A172 (cell line): ENCODE results near the gene TREX2. TPM values are rescaled to one million over a fixed set of nuclear protein-coding genes. Genes with fewer than 3 reads are reported as not detected.

ENCODE experiments used
- DNase-seq: peaks from one replicate; pipeline ENCODE4 v3.0.0-alpha.2; 2015; ENCODE audit warnings: low spot score
- total RNA-seq: library from RNA; depleted of rRNA; stranded (reverse); fragments of >200 nt; shearing (Covaris generic); gene quantifications from 2 replicates; pipeline ENCODE4 v1.2.3, GENCODE V29; 2014; rRNA removed

TREX2 gene, protein sequence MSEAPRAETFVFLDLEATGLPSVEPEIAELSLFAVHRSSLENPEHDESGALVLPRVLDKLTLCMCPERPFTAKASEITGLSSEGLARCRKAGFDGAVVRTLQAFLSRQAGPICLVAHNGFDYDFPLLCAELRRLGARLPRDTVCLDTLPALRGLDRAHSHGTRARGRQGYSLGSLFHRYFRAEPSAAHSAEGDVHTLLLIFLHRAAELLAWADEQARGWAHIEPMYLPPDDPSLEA
- 0.62 and 9.5 TPM in 2 replicates for total RNA-seq

DNA sequence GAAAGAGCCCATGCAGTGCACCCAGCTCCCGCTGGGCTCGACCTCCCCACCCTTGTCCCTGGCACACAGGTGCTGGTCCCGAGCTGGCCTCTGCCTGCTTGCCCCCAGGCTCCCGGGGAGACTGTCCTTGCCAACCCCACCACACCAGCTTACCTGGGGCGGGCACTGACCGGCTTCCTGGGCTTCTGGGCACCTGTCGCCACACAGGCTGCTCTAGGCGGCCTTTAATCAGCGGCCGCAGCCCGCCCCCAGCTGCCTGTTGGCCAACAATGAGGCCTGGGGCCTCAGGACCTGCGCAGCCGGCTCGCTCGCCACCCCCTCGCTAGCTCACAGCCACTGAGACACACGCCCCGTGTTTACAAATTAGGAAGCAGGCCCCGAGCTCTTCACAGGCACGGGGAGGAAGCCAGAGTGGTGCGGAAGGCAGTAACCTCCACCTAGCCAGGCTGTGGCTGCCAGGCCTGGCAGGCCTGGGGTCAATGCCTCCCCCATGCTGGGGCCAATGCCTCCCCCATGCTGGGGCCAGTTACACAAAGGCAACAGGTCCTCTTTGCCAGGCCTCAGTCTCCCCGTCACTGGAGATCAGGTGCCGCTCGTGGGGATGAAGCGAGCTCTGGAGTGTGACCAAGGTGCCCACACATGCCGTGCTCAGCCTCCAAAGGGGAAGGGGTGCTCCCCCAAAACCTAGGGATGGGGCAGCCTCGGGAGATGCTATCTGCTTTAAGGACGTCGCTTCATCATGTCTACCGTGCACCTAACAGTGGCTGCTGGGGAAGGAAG, at the start of gene TREX2:
TSS of gene TREX2 (minus strand) at position 201 of the 780 bp plus-strand sequence. CDS start 626 bp downstream, outside the sequence.
- DNase-seq, result no peak

DNA sequence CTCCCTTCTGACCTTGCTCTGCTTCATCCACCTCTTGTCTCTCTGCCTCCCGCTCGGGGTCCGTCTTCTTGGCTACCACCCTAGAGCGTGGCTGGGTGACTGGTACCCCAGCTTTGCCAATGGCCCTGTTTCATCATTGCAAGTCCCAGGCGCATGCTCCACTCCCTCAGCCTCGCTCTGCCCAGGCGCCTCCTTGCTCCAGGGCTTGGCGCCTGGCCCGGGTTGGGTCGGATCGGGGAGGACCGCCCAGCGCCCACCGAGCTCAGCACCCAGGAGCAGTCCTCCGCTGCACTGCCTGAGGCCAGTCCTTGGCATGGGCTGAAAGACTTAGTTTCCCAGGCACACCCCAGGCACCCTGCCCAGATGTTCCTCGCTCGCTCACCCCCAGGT, 49.5 kb upstream of the TREX2 start:
- DNase-seq, result no peak

DNA sequence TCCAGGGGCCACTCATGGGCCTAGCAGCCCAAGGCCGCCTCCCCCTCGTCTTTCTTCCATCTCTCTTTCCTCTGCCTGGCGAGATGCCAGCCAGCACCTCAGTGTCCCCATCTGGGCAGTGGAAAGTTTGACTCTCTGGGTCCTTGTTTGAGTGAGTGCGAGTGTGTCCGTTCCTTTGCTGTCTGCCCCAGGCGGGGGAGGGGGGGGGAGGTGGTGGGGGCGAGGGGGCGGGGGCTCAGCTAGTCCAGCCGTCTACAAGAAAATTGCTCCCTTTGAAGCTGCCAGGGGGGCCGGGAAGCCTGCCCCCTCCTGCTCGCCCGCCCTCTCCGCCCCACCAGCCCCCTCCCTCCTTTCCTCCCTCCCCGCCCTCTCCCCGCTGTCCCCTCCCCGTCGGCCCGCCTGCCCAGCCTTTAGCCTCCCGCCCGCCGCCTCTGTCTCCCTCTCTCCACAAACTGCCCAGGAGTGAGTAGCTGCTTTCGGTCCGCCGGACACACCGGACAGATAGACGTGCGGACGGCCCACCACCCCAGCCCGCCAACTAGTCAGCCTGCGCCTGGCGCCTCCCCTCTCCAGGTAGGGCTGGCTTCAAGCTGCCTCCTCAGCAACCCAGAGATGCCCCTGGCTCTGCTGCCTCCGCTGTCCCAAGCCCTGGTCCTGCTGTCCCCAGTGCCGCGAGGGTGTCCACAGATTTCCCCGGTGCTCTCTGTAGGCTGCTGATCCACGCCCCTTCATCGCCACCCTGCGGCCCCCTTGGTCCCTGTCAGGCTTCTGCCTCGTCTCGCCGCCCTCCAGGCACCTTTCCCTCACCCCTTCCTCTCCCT, 48.9 kb upstream of the TREX2 start, which contains the start of gene BGN:
TSS of gene BGN (plus strand) at position 440 of the 821 bp plus-strand sequence. CDS start 9,652 bp downstream, outside the sequence.
- no peak for DNase-seq

DNA sequence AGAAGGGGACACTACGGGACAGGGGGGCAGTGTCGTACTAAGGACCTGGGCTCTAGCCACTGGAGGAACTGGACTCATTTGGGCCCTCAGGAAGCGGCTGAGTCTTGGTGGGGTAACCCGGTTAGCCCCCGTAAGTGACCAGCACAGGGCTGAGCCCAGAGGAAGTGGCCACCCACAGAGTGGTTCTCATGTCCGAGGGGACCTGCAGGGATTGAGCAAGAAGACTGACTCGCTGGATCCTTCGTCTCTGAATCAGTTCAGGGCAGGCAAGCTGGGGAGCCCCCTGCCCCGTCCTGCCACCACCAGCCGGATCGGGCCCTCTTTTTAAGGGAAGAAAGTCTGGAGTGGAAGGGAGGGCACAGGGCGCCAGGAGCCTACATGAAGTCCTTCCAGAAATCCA, 48.2 kb upstream of the TREX2 start:
- no peak for DNase-seq

DNA sequence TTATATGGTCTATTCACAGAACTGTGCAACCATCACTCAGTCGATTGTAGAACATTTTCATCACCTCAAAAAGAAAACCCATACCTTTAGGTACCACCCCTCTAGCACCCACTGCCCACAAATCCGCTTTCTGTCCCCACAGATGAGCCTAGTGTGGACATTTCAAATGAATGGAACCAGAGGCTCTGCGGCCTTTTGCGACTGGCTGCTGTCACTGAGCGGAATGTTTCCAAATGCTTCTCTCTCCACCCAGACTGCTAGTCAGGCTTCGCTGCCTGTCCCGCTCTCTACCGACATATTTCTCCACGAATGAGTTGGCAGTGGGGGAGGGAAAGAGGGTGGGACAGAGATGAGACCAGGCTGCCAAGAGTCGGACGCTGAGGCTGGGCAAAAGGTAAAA, 47.2 kb upstream of the TREX2 start:
- DNase-seq, result no peak

DNA sequence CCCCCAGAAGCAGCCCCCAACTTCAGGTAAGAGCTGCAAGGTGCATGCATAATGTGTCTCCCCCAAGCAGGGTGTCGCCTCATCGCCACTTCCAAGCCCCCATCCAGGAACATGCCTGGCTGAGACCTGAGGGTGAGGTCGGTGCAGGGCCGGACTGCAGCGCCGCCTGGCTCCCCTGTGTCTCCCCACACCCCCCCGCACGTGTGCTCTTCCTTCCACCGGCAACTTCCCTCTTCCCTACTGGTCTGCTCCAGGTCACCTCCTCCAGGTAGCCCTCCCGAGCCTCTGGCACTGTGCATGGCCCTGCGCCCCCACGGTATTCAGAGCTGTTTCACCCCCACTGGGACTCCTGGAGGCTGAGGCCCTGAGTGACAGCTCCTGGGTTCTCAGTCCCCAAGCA, 46.7 kb upstream of the TREX2 start:
- no peak for DNase-seq

DNA sequence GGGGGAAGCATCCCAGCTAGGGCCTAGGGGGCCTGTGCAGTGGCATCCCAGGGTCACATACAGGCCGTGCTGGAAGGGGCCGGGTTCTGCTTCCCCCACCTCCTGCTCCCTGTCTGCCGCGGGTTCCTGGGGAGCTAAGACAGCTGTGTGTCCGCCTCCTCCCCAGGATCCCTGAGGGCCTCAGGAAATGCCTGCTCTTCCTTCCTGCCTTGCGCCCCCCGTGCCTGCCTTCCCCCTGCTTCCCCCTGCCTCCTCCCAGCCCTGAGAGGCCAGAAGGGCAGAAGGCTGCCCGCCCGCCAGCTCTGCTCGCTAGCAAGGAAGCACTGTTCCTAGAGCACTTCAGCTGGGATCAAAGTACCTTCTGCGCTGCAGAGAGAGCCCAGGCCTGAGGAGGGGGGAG, 46.1 kb upstream of the TREX2 start:
- DNase-seq, result no peak

DNA sequence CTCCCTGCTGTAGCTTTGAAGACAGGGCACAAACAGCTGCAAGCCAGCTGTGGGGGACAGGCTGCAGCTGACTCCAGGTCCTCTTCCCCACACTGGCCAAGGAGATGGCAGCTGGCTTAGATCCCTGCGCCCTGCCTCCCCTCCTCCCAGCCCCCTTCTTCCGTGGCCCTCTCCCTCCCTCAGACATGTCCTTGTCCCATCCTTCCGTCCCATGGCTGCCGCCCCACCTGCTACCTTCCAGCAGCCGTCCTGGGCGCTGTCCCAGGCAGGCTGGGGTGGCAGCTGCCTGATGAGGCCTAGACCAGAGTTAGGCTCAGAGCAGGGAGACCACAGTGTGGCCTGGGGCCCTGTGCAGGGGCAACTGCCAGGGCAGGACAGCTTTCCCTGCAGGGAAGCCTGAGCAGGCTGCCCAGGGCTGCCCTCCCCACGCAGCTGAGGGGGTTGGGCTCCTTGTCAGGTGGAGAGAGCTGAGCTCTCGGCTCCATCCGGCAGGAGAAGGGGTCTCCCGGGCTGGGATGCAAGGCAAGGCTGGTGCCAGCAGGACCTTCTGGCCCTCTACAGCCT, 45.6 kb upstream of the TREX2 start:
- no peak for DNase-seq

DNA sequence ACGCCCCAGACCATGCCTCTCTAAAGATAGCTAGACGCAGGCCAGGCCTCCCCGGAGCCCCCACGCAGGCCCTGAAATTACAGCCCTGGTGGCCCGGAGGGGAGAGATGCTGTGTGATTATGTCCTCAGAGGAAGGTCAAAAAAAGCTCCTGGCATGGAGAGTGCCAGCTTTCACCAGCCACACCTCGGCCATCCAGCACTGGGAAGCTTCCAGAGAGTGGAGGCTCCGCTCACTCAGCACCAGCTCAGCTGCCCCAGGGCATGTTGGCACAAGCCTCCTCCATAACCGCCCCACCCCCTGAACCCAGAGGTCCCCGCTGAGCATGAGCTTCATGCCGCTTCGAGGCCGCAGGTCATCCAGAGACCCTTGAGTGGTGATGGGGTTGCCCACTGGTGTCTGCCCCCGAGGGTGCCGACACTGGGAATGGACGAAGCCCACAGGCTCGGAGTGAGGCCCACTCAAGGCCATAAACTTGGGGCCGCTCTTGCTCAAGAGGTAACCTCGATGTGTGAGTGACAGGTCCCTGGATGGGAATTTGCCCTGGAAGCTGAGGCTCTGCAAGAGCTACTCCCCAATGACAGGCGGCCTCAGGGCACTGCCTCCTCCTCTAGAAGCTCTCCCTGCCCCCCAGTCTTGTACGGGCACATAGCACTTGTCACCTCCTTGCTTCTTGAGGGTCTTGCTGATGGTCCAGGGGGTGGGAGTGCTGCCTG, 44.5 kb upstream of the TREX2 start:
- no peak for DNase-seq

DNA sequence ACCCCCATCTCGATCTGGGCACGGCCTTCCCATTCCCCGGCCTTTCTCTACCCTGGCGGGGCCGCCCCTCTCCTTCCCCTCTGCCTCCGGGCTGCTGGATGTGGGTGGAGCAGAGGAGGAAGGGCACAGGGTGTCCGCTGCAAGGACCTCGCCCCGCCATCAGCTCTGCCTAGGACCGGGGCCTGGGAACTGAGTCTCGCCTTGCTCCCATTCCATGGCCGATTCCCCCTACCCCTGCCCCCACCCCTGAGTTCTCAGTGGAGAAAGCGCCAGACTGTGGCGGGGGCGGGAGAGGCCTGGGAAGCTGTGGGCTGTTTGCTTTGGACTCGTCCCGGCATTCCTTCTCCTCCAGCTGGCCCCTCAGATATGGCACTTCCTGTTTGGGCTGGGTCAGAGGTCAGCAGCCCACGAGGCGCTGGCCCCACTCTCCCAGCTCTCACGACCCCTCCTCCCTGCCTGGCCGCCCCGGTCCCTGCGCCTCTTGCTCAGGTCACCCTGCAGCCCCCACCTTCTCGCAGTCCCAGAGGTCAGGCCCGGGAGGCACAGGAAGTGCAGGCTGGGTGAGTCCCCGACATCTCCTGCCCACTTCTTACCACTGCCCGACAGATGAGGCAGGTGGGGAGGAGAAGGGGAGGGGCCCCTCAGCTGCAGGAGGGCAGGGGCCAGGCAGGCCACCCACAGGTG, 42.5 kb upstream of the TREX2 start:
- DNase-seq, result no peak

DNA sequence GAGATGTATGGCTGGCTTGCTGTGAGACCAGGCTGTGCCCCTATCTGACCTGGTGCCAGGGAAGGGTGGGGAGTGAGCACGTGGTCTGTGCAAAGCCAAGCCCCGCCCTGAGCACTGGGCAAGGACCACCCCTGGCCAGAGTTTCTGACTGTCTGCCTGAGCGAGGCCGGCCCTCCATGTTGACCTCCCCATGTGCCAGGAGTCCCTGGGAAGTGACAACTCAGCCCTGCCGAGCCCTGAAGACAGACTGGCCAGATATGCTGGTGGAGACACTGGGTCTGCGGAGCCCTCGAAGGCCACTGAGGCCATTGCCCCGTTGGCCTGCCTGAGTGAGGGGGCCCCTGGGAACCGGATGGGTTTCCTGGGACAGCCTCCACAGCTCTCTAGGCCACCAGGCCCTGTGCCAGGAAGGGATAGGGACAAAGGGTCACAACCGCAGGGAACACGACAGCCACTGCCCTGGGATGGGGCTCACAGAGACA, 41.8 kb upstream of the TREX2 start:
- DNase-seq, result no peak

DNA sequence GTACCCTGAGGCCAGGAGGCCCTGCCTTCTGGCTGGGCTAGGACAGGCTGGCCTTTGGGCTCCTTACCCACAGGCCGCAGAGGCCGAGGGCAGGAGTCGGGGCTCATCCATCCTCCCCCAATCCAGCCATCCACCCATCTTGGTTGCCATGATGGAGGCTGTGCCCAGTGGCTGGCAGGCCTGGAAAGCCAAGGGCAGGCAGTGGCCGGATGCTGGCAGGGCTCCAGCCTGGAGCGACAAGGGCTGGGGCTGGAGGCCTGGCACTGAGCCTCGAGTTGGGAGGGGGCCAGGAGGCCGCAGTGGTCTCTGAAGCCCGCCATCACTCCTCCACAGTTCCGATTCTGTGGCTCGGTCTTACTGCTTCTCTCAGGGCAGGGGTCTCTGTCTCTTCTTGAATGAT, 40.3 kb upstream of the TREX2 start:
- DNase-seq, result no peak

DNA sequence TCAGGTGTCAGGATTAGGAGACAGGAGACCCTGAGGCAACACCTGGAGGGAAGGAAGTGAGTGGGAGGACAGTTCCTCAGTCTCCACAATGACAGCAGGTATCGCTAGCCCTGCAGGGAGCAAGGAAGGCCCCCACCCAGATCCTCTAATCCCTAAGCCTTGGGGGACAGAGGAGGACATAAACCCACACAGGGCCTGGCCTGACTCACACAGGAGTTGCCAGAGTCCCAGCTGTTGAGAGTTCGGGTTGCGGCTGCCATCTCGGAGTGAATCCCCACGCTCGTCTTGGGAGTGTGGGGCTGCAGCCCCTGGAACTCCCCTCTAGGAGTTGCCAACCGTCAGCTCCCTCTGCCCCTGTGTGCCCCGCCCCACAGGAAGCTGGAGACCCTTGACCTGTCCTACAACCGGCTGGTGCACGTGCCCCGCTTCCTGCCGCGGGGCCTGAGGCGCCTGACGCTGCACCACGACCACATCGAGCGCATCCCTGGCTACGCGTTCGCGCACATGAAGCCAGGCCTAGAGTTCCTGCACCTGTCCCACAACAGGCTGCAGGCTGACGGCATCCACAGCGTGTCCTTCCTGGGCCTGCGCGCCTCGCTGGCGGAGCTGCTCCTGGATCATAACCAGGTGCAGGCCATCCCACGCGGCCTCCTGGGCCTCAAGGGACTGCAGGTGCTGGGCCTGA, 39.7 kb upstream of the TREX2 start:
- no peak for DNase-seq

DNA sequence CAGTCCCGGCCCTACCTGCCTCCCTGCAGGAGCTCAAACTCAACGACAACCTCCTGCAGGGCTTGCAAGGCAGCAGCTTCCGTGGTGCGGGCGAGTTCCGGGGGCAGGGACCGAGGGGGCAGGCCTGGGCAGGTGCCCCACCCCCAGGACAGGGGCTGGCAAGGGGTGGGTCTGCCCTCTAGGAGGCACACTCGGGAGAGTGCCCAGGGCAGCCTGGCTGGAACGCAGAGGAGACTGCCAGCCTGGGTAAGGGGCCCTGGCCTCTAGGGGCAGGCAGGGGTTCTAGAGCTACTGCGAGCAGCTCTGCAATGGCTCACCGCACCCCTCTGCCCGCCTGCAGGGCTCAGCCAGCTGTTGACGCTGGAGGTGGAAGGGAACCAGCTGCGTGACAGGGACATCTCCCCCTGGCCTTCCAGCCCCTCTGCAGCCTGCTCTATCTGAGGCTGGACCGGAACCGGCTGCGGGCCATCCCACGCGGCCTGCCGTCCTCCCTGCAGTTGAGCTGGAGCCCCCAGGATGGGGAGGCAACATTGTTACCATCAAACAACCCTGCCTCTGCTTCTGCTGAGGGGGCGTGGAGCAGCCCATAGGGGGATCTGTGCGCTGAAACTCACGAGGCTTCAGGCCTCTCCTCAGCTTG, 36.6 kb upstream of the TREX2 start:
- no peak for DNase-seq

DNA sequence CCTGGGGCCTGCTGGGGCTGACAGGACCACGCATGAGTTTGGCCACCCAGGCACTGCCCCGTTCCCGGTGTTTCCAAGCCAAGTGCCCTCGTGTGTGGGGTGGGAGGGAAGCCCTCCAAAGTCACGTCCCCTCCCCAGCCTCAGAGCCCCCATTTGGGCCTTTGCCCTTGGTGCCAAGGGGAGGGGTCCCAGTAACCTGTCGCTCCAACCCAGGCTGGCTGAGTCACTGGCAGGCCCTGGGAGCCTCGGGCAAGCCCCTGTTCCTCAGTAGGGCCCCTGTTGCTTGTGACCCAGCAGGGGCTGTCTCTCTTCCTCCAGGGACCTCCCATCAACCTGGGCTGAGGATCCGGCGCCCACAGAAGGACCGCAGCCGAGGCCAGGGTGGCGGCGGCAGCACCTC, 35.2 kb upstream of the TREX2 start:
- DNase-seq, result no peak

DNA sequence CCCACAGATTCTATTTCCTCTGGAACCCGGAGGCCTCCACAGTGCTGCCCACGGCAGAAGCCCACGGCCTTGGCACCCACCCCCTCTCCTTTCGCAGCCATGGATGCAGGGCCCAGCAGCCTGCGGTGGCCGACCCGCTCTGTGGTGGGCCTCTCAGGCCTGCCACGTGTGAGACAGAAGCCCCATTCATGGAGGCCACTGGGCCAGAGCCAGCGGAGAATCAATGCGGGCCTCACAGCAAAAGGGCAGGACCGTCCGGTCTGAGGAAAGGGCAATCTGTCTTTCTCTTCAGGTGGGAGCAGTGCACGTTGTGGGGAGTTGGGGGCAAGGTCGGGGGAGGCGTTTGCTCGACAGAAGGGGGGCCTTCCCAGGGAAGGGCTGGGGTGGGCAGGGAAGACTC, 32.9 kb upstream of the TREX2 start:
- no peak for DNase-seq

DNA sequence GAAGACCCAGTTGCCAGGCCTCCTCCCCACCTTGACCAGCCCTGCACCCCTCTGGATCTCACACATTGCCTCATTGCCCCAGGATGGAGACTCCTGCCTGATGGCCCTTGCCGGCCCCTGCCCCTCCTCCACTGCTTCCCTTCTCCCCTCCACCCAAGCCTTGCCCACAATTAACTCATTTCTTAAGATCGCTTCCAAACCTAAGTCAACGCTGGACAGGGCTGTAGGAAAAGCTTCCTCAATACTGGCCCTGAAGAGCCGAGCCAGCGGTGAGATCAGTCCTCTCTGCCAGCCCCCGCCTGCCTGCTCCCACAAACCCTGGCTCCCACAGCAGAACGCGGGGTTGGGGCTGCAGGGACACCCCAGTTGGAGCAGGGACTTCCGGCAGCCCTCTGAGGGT, 32.0 kb upstream of the TREX2 start:
- no peak for DNase-seq

DNA sequence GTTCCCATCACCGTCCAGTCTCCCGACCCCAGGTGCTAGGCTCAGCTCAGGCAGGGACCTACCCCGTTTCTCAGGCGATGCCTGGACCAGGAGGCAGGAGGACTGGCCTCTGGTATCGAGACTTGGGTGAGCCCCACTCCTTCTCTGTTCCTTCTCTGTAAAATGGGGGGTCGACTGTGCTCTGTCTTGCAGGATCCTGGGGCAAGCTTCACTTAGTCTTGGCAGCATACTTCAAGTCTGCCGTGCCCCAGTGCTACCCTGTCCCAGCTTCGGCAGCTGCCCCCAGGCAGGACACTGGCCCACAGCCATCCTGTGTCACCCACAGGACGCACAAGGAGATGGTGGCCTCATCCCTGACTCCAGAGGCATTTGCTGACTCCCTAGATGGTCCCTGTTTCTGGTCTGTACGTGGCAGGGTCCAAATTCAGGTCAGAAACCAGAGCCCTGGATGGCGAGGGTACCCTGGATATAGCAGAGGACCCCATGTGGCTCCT, 31.6 kb upstream of the TREX2 start:
- no peak for DNase-seq

DNA sequence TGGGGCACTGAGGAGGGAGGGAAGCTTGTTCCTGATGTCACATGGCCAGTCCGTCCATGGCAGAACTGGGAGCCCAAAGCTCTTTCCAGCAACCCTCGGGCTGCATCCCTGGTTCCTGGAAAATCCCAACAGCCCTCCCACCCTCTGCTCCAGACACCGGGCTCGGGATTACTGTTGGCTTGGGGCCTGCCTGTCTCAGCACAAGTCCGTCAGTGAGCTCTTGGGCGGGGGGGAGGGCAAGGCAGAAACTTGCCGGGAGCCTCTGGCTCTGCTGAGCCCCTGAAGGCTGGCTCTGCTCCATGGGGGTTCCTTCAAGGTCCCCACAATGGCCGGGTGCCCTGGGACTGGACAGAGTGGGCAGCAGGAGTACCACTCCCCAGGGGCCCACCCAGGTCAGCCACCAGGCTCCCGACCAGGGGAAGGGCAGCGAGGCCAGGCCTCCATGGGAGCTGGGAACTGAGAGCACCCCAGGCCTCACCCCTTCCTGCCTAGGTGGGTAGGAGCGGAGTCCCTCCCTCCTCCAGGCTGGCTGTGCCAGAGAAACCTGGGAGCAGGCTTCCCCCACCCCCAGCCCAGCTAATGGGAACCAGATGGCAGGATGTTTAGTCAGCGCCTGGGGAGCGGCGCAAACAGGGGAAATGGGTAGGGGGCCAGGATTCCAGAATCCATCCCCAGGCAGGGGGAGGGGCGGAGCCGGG, 31.0 kb upstream of the TREX2 start:
- peak; percentile 70 for DNase-seq
